HG03097 (cell line): Measurements from ENCODE around the gene DAND5.
"Not testable (repeated sequence)": the region's sequence is repeated elsewhere in the genome, so short reads cannot be mapped to it uniquely, and the experiment has no call there.

Experiments
- ATAC-seq: cut with Tn5 transposase; IDR thresholded peaks from one replicate; pipeline ENCODE4 v1.9.1; 2021; ENCODE audit not compliant: unreplicated experiment, low FRiP score

DAND5 gene

GRCh38 chr19:12965017-12965811 lies 4.2 kb upstream of the DAND5 start:
- ATAC-seq = peak; percentile 87

GRCh38 chr19:12965812-12966135 lies 3.6 kb upstream of the DAND5 start:
- ATAC-seq = no peak

DNA sequence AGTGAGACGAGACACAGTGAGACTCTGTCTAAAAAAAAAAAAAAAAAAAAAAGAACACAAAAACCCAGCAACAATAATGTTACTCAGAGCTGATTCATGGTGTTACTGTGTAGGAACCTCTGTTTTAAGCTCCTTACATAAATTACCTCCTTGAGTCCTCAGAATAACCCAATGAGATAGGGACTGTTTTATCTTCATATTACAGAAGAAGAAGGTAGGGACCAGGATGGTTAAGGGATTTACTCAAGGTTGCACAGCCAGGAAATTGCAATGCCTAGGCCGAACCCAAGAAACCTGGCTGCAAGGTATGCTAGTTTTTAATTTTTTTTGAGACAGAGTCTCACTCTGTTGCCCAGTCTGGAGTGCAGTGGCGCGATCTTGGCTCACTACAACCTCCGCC lies 1.5 kb upstream of the DAND5 start:
- no peak for ATAC-seq

DNA sequence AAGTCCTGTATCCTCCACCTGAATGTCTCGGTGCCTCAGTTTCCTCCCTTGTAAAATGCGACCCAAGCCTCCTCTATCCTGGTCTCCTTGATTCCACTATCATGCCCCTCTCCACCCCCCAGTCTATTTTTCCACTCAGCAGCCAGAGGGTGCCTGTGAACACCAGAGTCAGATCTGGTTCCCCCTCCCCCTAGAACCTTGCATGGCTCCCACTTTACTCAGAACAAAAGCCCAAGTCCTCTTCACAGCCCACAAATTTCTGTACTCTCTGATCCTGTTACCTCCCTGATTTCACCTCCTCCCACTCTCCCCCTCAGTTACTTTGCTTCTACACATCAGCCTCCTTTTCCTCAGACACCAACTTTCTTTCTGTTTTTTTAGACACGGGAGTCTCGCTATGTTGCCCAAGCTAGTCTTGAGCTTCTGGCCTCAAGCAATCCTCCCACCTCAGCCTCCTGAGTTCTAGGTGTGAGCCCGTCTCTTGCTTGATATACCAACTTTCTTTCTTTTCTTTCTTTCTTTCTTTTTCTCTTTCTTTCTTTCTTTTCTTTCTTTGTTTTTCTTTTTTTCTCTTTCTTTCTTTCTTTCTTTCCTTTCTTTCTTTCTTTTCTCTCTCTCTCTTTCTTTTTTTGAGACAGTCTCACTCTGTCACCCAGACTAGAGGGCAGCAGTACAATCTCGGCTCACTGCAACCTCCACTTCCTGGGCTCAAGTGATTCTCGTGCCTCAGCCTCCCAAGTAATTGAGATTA lies 869 bp downstream of the DAND5 start:
- ATAC-seq = no peak

GRCh38 chr19:12973236-12973635 lies 3.9 kb downstream of the DAND5 start:
- no peak for ATAC-seq

GRCh38 chr19:12974301-12975220 lies 5.2 kb downstream of the DAND5 start:
- ATAC-seq = no peak

DNA sequence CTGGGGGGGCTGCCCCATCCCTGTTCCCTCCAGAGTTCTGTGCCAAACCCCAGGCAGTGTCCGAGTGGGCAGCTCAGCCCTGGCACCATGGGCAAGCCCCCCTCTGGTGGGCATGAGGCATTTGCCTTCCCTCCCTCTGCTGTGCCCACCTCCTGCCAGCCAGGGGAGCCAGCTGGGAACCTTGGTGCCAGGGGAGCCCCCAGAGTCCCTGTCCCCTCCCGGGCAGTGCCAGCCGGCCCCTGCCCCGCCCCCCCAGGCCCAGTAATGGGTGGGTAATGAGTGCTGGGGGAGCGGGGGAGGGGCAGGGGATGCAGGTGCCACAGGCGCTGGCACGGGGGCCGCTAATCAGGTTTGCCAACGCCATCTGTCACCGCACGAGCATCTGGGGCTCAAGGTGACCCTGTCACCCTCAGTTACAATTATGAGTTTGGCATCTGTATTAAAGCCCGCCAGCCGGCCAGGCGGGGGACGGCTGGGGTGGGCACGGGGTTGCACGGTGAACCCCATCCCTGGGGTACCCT lies 5.9 kb downstream of the DAND5 start:
- no peak for ATAC-seq

DNA sequence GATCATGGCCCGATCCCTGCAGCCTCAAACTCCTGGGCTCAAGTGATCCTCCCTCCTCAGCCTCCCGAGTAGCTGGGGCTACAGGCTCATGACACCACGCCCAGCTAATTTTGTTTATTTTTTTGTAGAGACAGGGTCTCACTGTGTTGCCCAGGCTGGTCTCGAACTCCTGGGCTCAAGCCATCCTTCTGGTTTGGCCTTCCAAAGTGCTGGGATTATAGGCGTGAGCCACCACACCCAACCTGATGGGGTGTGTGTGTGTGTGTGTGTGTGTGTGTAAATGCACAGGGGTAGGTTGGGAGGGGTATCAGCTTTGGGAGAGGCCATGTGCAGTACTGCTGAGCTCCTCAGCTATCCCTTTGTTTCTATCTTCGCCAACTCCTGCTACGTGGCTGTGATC lies 6.7 kb downstream of the DAND5 start:
- not testable (repeated sequence) for ATAC-seq

GRCh38 chr19:12979974-12980373 lies 10.6 kb downstream of the DAND5 start:
- ATAC-seq = no peak

DNA sequence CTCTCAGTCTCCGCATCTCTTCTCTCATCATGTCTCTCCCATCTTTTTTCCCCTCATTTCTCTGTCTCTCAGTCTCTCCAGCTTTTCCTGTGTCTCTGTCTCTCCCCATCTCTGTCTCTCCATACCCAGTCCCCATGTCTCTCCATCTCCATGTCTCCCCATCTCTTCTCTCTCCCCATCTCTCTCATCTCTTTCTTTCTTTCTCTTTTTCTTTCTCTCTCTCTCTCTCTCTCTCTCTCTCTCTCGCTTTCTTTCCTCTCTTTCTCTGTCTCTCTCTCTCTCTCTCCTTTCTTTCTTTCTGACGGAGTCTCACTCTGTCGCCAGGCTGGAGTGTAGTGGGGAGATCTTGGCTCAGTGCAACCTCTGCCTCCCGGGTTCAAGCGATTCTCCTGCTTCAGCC lies 13.3 kb downstream of the DAND5 start:
- ATAC-seq = no peak

DNA sequence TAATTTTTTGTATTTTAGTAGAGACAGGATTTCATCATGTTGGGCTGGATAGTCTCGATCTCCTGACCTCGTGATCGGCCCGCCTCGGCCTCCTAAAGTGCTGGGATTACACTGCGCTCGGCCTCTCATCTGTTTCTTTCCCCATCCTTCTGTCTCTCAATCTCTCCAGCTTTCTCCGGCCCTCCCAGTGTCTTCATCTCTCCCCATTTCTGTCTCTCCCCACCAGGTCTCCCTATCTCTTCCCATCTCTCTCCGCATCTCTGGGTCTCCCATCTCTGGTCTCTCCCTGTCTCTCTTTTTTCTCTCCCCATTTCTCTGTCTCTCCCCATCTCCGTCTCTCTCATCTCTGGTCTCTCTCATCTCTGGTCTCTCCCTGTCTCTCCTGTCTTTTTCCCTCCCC lies 13.7 kb downstream of the DAND5 start:
- no peak for ATAC-seq

GRCh38 chr19:12983542-12984142 lies 14.3 kb downstream of the DAND5 start:
- no peak for ATAC-seq

- no peak for ATAC-seq
Measured at GRCh38 chr19:12984143-12984627, 14.8 kb downstream of the DAND5 start.

- no peak for ATAC-seq
Measured at GRCh38 chr19:12984683-12985048, 15.3 kb downstream of the DAND5 start.

GRCh38 chr19:12985049-12985776 lies 15.8 kb downstream of the DAND5 start:
- no peak for ATAC-seq

DNA sequence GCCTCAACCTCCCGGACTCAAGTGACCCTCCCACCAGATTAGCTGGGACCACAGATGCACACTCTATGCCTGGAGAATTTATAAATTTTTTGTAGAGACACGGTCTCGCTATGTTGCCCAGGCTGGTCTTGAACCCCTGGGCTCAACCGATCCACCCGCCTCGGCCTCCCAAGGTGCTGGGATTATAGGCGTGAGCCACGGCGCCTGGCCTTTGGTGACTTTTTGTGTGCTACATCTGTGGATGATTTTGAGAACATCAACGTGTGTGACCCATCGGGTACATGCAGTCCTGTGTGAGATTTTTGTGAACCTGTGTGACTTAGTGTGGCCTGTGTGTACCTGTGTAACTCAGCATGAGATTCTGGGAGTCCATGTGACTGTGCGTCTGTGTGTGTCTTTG lies 17.4 kb downstream of the DAND5 start:
- ATAC-seq = no peak

DNA sequence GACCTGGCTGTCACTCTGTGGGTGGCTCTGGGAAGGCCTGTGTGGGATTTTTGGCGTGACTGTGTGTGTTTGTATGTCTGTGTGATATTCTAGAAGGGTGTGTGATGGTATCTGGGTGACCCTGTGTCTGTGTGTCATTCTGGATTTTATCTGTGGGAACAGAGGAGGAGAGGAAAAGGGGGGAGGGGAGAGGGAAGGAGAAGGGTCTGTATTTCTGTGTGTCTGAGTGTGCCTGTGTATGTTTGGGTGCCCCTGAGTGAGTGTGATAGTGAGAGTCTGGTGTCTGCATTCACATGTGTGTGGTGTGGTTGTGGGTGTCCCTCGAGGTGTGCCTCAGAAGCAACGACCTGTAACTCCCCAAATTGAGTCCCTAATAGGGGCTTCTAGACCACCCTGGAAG lies 17.8 kb downstream of the DAND5 start:
- no peak for ATAC-seq

GRCh38 chr19:12987781-12988180 lies 18.4 kb downstream of the DAND5 start:
- ATAC-seq = no peak

GRCh38 chr19:12990431-12990830 lies 21.1 kb downstream of the DAND5 start:
- no peak for ATAC-seq

DNA sequence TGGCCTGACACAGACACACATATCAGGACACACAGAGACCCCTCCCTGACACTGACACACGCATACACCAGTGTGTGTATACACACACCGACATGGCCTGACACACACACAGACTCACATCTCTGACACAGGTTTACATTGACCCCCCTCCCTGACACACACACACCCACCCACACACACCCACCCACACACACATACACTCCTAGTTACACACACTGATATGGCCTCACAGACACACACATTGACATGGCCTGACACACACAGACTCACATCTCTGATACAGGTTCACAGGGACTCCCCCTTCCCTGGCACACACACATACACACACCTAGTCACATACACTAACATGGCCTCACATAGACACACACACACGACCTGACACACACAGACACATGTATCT lies 21.5 kb downstream of the DAND5 start:
- ATAC-seq = no peak
